HG03135 (cell line): ENCODE measurements around the gene TPX2.
A peak's percentile ranks its signal among the peaks of the same experiment; 100 is the strongest.
"Not testable (repeated sequence)": the region's sequence is repeated elsewhere in the genome, so short reads cannot be mapped to it uniquely, and the experiment has no call there.

Experiments used
- ATAC-seq: cut with Tn5 transposase; IDR thresholded peaks from one replicate; pipeline ENCODE4 v1.9.1; 2021; ENCODE audit warnings: mild to moderate bottlenecking, moderate library complexity; ENCODE audit not compliant: unreplicated experiment

TPX2 gene

DNA sequence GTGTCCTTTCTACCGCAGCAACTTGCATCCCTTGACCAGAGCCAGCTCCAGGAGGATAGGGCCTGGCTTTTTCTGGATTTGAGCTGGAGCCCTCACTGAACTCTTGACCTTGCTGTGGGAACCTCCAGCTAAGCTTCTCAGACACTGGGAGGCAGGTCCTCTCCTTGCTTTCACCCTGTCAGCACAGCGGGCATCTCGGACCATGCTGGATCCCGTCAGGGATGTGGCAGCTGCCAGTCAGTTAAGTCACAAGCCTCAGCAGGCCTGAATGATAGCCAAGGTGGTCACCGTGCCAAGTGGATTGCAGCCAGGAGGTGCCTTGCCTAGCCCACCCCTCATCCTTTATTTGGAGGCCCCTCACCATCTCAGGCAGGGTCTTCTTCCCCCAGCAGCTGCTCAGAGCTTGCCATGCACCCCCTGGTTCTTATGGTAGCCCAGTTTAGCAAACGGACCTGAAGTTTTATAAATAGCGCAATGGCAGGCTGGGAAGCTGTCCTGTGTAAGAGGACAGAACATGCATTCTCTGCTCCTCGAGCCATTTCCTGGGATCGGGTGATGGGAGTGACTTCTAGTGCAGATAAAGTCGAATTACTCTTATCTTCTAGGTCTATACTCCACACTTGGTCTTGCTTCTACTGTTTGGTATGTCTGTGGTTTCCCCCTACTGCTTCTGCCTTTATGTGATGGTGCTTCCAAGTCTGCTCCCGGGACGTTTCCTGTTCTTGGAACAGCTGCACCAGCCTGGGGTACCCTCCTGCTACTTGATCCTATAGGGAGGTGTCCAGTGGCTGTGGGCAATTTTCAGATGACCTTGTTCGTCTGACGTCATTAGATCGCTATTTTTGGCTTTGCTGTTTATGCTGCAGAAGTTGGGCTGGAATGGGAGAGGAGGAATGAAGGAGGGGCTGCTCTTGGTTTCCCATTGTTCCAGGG is 73.0 kb downstream of the TPX2 start:
- no peak for ATAC-seq

DNA sequence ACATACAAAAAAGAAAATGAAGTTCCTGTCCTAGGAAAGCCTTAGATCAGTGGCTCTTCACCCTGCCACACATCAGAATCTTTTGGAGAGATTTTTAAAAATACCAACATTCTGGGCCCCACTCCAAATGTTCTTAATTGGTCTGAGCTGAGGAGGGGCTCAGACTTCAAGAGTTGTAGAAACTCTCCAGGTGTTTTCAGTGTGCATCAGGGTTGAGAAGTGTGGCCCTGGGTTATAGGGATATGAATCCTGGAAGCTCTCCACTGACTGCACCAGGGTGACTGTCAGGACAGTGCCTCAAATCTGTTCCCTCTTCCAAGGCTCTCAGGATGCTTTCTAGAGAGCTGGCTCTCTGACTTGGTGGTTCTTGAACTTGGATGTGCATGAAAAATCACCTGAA is 74.5 kb downstream of the TPX2 start:
- no peak for ATAC-seq

DNA sequence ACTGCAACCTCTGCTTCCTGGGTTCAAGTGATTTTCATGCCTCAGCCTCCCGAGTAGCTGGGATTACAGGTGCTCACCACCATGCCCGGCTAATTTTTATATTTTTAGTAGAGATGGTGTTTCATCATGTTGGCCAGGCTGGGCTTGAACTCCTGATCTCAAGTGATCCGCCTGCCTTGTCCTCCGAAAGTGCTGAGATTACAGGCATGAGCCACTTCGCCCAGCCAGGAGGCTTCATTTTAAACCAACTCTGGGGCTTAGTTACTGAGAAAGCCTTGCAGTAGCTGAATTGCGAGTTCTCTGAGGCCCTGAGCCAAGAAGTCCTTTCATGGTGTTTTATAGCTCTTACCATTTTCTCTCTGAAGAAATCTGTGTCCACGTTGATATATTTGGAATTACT is 75.1 kb downstream of the TPX2 start:
- not testable (repeated sequence) for ATAC-seq

DNA sequence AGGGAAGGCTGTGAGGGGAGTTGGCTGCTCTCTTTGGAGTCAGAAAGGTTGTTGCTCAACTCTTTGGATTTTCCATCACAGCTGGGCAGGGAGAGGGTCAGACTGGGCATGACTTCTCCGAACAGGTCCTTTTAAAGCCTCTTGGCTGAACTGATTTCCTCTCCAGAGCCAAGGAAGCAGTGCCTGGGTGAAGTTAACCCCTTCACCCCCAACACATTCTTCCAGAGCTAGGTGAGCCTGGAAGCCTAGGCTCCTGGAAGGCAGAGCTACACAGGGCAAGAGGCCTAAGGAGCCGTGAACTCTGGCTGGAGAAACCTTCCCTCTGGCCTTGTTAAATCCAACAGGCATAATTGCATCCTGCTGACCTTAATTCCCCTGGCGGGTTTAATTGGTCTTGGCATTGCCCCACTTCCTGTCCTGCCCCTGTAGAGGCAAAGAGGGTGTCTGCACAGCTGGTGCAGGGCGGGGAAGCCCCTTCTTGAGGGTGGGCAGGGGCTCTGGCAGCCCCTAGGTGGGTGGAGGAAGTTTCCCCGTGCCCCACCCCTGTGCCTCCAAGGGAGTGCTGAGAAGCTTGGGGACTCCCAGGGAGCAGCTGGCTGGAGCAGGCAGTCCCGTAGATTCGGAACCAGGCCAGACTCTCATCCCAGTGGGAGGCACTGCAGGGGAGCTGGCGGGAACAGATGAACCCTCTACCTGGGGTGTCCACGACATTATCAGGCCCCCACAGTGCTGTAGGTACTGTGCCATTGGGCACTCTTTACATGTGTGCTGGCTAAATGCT is 76.5 kb downstream of the TPX2 start:
- no peak for ATAC-seq

DNA sequence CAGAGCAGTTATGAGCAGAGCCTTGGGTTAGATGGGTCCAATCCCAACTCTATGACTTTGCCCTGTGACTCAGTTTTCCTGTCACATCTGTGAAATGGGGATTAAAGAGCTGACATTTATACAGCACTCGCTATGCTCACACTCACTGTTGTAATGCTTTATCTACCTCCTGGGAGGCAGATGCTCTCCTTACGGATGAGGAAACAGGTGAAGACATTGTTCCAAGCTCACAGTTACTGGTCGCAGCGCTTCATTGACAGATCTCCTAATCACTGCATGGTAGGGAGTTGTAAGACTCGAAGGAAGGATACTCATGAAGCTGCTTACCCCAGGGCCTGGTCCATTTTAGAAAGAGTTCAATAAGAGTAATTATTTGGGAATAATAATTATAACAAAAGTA is 77.1 kb downstream of the TPX2 start:
- ATAC-seq, result no peak

DNA sequence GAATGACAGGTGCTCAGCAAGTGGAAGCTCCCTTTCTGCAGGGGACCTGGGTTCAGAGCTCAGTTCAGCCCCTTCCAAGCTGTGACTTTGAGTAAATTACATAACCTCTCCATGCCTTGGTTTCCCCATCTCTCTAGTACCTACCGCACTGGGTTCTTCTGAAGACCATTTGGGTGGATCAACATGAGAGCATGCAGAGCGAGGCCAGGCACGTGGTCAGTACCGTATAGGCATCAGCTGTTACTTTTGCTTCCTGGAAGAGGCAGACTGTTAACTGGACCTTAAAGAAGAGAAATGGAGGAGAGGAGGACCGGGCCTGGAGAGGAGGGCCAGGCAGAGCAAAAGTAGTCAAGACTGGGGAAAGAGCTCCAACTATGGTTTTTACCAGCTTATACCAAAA is 78.4 kb downstream of the TPX2 start:
- ATAC-seq, result no peak

DNA sequence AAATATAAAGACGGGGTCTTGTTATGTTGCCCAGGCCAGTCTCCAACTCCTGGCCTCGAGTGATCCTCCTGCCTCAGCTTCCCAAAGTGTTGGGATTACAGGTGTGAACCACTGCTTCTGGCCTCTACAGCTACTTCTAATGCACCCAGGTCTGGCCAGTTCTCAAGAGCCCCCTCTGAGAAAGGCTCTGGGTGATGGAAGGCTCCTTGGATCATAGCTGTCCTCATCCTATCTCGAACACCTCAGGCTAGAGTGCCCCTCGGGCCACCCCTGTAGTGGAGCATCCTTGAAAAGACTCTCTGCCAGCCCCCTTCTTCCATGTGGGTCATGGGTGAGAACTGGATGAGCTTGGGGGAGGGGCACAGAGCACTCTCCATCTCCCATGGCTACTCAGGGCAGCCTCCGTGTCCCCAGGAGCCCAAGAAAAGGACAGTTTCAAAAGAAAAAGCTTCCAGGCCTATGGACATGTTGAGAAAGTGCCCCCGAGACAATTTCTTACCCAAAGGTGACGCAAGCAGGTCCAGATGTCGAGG is 79.4 kb downstream of the TPX2 start:
- no peak for ATAC-seq

DNA sequence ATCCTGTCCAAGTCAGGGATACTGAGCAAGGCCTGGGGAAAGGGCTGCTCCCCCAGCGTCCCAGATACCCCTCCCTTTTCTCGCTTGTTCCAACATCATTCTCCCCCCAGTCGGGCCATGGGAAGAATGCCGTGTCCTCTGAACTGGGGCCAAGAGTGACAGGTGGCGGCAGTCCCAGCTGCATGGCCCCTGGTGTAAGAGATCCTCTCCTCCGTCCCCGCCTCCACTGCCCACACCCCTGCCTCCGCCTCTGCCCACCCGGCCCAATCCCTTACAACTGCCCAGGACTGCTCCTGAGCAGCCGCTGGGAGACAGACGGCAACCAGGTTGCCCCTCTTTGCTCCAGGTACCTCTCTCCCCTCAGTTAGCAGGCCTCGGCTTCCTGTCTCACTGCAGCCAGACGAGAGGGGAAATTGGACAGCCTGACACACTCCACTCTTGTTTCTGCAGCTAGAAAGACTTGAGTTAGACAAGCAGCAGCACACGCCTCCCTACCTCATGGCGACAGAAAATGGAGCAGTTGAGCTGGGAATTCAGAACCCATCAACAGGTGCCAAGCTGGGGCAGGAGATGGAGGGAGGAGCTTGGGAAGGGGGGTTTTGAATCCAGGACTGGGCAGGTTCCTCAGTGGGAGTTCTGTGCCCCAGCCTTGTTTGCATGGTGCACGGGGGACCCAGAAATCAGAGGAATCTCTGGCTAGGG is 80.1 kb downstream of the TPX2 start, which contains the start of gene MYLK2:
Gene MYLK2 (plus strand): TSS at position 274 of the 702 bp plus-strand sequence. CDS start 225 bp downstream, at position 499.
- no peak for ATAC-seq

DNA sequence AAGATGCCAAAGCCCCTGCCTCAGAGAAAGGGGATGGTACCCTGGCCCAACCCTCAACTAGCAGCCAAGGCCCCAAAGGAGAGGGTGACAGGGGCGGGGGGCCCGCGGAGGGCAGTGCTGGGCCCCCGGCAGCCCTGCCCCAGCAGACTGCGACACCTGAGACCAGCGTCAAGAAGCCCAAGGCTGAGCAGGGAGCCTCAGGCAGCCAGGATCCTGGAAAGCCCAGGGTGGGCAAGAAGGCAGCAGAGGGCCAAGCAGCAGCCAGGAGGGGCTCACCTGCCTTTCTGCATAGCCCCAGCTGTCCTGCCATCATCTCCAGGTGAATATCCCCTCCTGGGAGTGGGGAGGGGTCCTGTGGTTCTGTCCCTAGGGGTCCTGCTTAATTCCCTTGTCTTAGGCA is 81.1 kb downstream of the TPX2 start:
- ATAC-seq, result no peak

DNA sequence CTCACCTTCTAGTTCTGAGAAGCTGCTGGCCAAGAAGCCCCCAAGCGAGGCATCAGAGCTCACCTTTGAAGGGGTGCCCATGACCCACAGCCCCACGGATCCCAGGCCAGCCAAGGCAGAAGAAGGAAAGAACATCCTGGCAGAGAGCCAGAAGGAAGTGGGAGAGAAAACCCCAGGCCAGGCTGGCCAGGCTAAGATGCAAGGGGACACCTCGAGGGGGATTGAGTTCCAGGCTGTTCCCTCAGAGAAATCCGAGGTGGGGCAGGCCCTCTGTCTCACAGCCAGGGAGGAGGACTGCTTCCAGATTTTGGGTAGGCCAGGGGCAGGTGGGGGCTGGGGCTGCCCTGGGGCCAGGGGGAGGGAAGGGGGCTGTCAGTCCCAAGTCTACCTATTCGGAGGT is 82.3 kb downstream of the TPX2 start:
- no peak for ATAC-seq

DNA sequence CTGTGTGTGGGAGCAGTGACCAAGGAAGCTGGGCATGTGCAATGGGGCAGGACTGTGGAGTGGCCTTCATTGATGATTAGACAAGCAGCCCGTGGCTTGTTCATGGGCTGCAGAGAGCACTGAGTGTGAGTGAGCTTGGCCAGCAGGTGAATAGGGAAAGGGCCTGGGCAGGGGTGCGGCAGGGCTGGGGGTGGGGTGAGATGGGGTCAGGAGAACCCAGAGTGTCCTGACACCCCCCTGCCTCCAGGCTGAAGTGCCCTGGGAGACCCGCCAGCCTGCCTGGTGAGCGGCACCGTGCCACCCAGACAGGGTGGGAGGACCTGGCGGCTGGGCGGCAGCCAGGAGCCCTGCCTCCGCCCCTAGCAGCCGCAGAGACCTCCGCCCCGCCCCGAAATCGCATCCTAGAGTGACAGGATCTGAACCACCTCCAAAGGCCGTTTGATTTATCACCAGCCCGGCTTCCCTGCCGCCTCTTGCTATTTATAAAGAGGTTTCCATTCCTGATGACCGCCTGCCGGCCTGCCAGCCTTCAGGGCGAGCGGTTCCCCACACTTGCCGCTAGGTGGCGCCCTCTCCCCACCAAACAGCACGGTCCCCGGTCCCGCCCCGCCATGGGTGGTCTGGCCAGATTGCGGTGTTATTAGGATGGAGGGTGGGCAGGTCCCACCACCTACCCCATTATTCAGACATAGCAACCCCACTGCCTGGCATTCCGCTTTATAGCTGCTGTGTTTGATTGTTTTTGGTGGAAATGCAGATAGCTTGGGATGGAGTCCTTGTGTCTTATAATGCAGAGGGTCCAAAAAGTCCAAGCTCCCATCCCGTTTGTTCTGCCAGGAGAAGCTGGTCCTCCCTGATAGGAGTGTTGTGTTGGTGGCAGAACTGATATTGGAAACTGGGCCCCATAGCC is 83.6 kb downstream of the TPX2 start:
- peak; percentile 83 for ATAC-seq

DNA sequence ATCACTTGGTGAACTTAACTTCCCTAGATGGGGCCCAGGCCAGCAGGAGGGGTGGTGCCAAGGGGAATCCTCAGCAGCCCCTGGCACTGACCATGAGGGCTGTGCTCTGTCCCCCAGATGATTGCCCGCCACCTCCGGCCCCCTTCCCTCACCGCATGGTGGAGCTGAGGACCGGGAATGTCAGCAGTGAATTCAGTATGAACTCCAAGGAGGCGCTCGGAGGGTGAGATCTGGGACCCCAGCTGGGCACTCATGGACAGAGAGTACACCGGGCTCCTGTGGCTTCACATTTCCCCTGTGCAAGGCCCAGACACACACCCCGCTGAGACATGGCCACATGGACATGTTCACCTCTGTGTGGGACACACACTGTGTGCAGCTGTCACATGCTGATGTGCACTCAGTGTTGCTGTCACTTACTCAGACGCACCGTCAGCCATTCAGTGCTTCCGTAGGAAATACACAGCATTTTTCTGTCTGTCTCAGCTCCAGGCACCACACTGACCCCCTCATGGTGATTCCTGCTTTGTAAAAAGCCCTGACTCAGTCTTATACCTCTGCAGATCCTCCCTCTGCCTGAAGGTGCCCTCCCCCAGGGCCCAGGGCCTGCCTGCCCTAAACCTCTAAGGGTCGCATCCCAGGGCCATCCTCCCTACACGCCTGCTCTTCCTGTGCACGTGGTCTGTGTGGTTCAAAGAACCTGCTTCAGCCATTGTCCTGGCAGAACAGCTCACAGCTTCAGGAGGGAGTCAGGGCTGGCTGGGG is 84.5 kb downstream of the TPX2 start:
- ATAC-seq, result no peak

DNA sequence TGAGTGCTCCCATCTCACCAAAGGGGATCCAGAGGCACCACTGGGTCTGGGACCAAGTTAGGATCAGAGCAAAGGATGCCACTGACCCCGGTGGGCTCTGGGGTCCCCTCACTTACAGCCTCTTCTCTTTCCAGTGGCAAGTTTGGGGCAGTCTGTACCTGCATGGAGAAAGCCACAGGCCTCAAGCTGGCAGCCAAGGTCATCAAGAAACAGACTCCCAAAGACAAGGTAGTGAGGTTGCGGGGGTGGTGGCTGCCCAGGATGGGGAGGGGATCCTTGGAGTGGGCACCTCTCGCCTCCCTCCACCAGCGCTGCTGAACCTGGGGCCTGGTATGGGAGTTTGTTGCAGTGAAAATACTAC is 85.0 kb downstream of the TPX2 start:
- no peak for ATAC-seq

DNA sequence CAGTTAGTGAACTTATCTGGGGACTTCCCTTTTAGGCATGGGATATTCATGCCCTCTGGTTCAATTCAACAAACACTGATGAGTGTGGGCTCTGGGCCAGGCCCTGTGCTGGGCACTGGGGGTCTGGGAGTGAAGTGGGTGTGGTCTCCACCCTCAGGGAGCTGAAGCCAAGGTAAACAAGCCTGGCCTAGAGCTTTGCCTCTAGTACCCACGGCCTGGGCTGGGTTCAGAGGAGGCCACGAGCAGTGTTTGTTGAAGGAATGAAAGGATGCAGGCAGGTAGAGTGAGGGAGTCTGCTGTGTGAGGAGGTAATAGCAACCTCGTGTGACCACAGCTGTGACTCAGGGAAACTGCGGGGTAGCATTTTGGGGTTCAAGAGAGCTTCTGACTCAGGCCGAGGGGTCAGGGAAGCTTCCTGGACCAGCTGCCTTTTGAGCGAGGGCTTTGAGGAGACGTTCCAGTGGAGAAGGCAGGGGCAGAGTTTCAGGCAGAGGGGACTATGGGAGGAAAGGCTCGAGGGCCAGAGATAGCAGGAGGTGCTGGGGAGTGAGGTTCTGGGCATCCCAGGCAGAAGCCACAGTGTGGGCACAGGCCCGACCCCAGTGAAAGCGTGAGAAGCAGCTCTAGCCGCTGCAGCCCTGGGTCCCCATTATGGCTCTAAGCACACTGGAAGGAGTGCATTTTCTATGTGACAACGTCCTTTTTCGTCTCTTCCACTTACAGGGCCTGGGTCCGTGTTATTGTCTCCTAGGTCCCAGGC is 85.6 kb downstream of the TPX2 start:
- no peak for ATAC-seq

DNA sequence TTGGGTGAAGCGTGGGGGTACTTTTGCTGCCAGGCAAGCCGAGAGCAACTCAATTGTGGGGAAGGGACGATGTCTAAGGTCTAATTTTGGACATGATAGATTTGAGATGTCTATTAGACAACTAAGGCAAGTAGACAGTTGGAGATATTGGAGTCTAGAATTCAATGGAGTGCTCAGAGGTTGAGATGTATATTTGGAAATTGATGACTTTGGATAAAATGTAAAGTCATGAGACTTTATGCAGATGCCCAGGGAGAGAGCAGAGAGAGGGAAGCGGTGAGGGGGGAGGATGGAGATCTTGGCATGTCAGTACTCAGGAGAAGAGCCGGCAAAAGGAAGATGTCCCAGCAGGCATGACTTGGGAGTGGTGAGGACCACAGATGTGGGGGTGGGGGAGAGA is 87.0 kb downstream of the TPX2 start:
- ATAC-seq, result no peak

DNA sequence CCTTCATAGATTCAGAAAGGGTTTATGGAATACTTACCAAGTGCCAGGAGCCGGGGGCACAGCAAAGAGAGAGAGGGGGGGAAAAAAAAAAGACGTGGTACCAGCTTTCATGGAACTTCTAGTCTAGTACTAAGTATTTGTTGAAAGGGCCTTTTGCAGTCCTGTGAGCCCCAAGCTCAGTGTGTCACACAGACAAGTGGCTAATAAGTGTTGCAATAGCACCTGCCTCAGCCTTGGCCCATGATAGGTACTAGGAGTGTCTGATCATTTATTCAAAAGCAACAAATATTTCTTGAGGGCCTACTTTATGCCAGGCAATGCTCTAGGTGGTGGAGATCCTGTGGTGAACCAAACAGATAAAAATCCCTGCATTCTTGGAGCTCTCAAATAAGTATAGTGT is 88.0 kb downstream of the TPX2 start:
- no peak for ATAC-seq

DNA sequence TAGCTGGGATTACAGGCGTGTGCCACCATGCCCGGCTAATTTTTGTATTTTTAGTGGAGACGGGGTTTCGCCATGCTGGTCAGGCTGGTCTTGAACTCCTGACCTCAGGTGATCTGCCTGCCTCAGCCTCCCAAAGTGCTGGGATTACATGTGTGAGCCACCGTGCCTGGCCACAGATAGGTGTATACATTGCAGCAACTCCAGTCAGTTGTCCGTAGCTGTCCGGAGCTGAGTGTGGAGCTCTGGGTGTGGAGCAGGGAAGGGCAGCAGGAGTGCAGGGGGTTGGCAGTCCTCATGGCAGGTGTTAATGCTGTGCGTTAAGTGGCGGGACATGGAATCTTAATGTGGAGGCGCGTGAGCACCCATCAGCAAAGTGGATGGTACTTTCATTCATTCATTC is 88.9 kb downstream of the TPX2 start:
- ATAC-seq, result not testable (repeated sequence)

DNA sequence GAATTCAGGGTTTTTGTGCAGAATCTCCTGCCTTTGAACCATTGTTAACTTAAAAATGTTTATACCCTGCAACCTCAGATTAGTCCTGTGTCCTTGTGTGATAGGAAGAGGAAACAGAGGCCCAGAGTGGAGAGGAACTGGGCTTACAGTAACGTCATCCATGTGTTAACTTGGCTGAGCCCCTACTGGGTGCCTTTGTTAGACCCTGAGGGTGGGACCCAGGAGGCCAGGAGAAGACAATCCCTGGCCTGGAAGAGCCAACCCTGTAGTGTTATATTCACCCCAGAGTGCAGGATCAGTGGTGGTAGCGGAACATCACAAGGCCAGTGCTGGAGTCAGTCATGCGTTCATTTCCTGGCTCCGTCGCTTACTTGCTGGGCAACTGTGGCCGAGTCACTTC is 90.6 kb downstream of the TPX2 start:
- no peak for ATAC-seq
